Activated CD8-positive, alpha-beta memory T cell treated with anti-CD3 and anti-CD28 coated beads for 36 hours (primary cell): Measurements from ENCODE around the gene MDH1. TPM values are rescaled to one million over a fixed set of nuclear protein-coding genes. Genes with fewer than 3 reads are reported as not detected.
"Not testable (repeated sequence)": the region's sequence is repeated elsewhere in the genome, so short reads cannot be mapped to it uniquely, and the experiment has no call there.

ENCODE experiments used
- CTCF ChIA-PET: fragments of 350-600 bp; sonication (Branson Sonifier 250); formaldehyde crosslinking; loops from one replicate; lab custom pipeline; 2021; ENCODE audit warnings: antibody characterized with exemption; lab: Charles Lee
- POLR2A ChIA-PET: fragments of 350-600 bp; sonication (Branson Sonifier 250); formaldehyde crosslinking; loops from one replicate; lab custom pipeline; 2021; ENCODE audit warnings: antibody characterized with exemption; lab: Charles Lee
- total RNA-seq, 2 experiments: library from RNA; stranded (reverse); gene quantifications; one replicate each; pipeline ENCODE4 v1.2.3, GENCODE V29; 2021

The MDH1 gene
- total RNA-seq, 2 experiments from 2014 or later: 214 to 224 TPM

GRCh38 chr2:63623763-63624162 lies 35.0 kb downstream of the MDH1 start:
- CTCF ChIA-PET: not testable (repeated sequence)

GRCh38 chr2:63627866-63628265 lies 39.1 kb downstream of the MDH1 start:
- ChIA-PET CTCF (no interaction called here), POLR2A (no interaction called here)

More at GRCh38 chr2:63623763-63624162, 35.0 kb downstream of the MDH1 start:
- POLR2A ChIA-PET: not testable (repeated sequence)

- CTCF ChIA-PET: no interaction called here
- POLR2A ChIA-PET: interaction anchor here (0.7 kb wide), 1 partner anchor 213 kb away, joined by 3 read pairs; the partner anchor contains the start of gene UGP2
Observed at GRCh38 chr2:63628403-63628942, 39.7 kb downstream of the MDH1 start.

- ChIA-PET POLR2A (no interaction called here), CTCF (no interaction called here)
Observed at GRCh38 chr2:63631501-63631900, 42.7 kb downstream of the MDH1 start.

- ChIA-PET POLR2A (interaction anchor here (0.6 kb wide), 1 partner anchor 12 kb away, joined by 3 read pairs; no protein-coding TSS in a partner anchor), CTCF (no interaction called here)
Observed at GRCh38 chr2:63632382-63632781, 43.6 kb downstream of the MDH1 start.

DNA sequence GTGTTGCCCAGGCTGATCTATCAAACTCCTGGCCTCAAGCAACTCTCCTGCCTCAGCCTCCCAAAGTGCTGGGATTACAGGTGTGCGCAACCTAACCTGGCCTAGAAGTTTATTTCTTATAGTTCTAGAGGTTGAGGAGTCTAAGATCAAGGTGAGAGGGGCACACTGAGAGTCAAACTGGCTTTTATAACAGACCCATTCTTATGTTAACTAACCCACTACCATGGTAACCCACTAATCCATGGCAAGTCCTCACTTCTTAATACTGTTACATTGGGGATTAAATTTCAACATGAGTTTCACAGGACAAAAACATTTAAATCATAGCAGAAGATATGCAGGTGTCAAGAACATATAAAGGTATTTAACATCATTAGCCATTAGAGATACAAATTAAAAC lies 50.6 kb downstream of the MDH1 start:
- POLR2A ChIA-PET: no interaction called here
- CTCF ChIA-PET: no interaction called here

DNA sequence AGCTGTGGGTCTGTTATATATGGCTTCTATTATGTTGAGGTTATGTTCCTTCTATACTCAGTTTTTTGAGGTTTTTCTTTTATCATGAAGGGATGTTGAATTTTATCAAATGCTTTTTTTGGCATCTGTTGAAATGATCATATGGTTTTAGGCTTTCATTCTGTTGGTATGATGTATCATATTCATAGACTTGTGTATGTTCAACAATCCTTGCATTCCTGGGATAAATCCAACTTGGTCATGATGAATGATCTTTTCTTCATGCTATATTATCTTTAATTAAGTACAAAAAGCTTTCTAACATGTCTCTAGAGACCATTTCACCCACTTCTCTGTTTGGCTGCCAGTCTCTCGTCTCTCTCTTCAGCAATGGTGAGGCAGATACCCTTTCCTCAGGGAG lies 54.2 kb downstream of the MDH1 start:
- ChIA-PET CTCF (no interaction called here), POLR2A (no interaction called here)

GRCh38 chr2:63643486-63643885 lies 54.7 kb downstream of the MDH1 start:
- POLR2A ChIA-PET: no interaction called here
- CTCF ChIA-PET: no interaction called here

DNA sequence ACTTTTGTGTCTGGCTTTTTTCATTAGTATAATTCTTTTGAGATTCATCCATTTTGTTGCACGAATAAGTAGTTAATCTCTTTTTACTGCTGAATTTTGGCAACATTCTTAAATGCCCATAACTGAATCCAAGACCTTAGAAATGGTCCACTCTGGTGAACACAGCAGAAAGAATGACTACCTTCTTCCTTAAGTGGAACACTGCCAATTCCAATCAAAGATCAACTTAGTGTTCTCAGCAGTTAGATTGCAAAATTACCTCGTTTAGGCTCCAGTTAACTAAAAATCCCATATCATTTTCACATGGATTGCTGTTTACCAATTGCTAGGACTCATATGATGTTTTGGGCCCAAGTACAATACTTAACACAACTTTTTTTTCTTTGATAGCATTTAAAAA lies 59.9 kb downstream of the MDH1 start:
- CTCF ChIA-PET: no interaction called here
- POLR2A ChIA-PET: no interaction called here

GRCh38 chr2:63649829-63650228 lies 61.1 kb downstream of the MDH1 start:
- POLR2A ChIA-PET: no interaction called here
- CTCF ChIA-PET: no interaction called here

DNA sequence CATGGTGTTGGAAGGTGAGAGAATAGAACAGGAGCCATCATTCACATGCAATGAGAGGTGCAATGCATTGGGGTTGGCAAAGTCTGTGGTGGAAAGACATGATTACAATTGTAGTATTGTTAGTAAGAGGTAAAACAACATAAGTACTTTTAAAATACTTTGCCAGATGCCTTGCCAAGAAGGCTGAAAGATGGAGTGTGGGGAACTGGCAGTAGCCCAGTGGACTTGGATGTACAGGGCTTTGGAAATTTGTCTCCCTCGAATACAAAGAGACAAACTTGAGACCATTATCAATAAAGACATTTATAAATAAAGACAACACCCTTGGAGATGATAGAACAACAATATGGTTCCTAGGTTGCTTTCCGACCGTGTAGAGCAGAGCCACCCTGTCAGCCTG lies 62.0 kb downstream of the MDH1 start:
- ChIA-PET POLR2A (no interaction called here), CTCF (no interaction called here)

- ChIA-PET POLR2A (no interaction called here), CTCF (no interaction called here)
Observed at GRCh38 chr2:63651356-63651755, 62.6 kb downstream of the MDH1 start.

- CTCF ChIA-PET: no interaction called here
- POLR2A ChIA-PET: no interaction called here
Observed at GRCh38 chr2:63651861-63652651, 63.3 kb downstream of the MDH1 start.

- ChIA-PET POLR2A (no interaction called here), CTCF (no interaction called here)
Observed at GRCh38 chr2:63652652-63652985, 63.9 kb downstream of the MDH1 start.

GRCh38 chr2:63654959-63655358 lies 66.2 kb downstream of the MDH1 start:
- ChIA-PET POLR2A (no interaction called here), CTCF (no interaction called here)

Other genes with a start within 250 kb of the MDH1 start
- 1 to 10 TPM; 5.5 to 7.8 TPM for gene WDPCP, start 486 bp upstream of the MDH1 start, total RNA-seq